GM12865 (cell line): ENCODE data around the gene SGF29.
A peak's percentile ranks its signal among the peaks of the same experiment; 100 is the strongest.
"Not testable (repeated sequence)": the region's sequence is repeated elsewhere in the genome, so short reads cannot be mapped to it uniquely, and the experiment has no call there.

ENCODE experiments used
- DNase-seq: peaks from one replicate; pipeline ENCODE4 v3.0.0; 2010; ENCODE audit warnings: low read depth
- H3K4me3 ChIP-seq: 2 replicates; pipeline ENCODE4 v1.5.1; 2011; ENCODE audit warnings: mild to moderate bottlenecking, low read depth, low read length, control low read depth
- TF ChIP-seq, protein P1 (sequence below): IDR thresholded peaks from 2 replicates; pipeline ENCODE4 v1.5.1; 2011; ENCODE audit warnings: low read length, control low read depth, low read depth, inconsistent platforms; ENCODE audit not compliant: insufficient read depth; ENCODE audit errors: missing control alignments

The SGF29 gene

GRCh38 chr16:28615486-28616223 lies 61.9 kb downstream of the SGF29 start:
- TF ChIP-seq, protein P1, sequence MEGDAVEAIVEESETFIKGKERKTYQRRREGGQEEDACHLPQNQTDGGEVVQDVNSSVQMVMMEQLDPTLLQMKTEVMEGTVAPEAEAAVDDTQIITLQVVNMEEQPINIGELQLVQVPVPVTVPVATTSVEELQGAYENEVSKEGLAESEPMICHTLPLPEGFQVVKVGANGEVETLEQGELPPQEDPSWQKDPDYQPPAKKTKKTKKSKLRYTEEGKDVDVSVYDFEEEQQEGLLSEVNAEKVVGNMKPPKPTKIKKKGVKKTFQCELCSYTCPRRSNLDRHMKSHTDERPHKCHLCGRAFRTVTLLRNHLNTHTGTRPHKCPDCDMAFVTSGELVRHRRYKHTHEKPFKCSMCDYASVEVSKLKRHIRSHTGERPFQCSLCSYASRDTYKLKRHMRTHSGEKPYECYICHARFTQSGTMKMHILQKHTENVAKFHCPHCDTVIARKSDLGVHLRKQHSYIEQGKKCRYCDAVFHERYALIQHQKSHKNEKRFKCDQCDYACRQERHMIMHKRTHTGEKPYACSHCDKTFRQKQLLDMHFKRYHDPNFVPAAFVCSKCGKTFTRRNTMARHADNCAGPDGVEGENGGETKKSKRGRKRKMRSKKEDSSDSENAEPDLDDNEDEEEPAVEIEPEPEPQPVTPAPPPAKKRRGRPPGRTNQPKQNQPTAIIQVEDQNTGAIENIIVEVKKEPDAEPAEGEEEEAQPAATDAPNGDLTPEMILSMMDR = peak; percentile 52
- H3K4me3 ChIP-seq = not testable (repeated sequence)
- DNase-seq = peak; percentile 44

GRCh38 chr16:28616224-28616577 lies 62.5 kb downstream of the SGF29 start:
- not testable (repeated sequence) for H3K4me3 ChIP-seq, DNase-seq

DNA sequence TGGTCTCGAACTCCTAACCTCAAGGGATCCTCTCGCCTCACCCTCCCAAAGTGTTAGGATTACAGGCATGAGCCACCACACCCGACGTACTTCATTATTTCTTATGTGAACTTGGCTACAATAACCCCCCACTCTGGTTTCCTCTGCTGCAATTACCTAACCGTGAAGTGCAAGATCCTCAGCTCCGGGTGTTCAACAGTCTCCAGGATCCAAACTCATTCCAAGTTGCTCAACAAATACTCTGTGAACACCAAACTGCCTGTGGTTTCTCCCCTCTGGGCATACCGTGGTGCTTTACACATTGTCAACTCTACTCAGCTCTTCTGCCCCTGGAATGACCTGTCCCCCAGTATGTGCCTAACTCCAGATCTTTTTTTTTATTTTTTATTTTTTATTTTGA lies 62.9 kb downstream of the SGF29 start:
- TF ChIP-seq, protein P1 = no peak
- no peak overlapping the region for H3K4me3 ChIP-seq
- no peak for DNase-seq

- DNase-seq = peak; percentile 16
- TF ChIP-seq, protein P1 = no peak
- H3K4me3 ChIP-seq = no peak overlapping the region
These were observed 64.2 kb downstream of the SGF29 start for GRCh38 chr16:28617874-28618273.

- not testable (repeated sequence) for H3K4me3 ChIP-seq, DNase-seq
These were observed 66.6 kb downstream of the SGF29 start for GRCh38 chr16:28620316-28620715.

DNA sequence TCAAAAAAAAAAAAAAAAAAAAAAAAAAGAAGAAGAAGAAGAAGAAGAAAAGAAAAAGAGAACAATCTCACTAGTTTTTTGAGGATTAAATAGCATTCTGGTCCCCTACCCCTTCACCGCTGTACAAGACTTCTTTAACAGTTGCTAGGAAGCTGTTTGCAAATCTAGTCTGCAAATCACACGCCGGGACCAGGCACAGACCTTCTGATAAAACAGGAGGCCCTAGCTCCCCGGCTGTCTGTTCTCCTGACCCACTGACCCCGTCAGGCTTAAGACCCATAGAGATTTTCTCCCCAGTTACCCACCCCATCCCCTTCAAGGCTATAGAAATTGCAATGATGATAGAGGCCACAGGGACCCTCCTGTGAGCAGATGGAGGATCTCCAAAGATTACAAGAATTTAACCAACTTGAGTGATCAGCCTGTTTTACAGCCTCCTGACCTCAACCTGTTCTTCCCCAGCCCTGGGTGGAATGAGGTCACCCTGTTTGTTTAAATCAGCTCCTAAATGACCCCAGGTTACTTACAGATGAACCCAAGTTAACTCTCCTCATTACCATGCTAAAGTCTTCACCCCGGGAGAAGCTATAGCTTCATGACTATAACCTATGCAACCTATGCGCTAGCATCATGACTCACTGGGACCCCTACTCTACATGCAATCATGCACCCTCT lies 67.9 kb downstream of the SGF29 start:
- DNase-seq = no peak
- H3K4me3 ChIP-seq = no peak overlapping the region
- TF ChIP-seq, protein P1 = no peak

GRCh38 chr16:28622532-28623171 lies 68.9 kb downstream of the SGF29 start:
- not testable (repeated sequence) for DNase-seq, H3K4me3 ChIP-seq

GRCh38 chr16:28623172-28623711 lies 69.5 kb downstream of the SGF29 start:
- TF ChIP-seq, protein P1 = no peak
- DNase-seq = peak; percentile 39
- H3K4me3 ChIP-seq = no peak overlapping the region; the same call in 1 of the 2 replicates

DNA sequence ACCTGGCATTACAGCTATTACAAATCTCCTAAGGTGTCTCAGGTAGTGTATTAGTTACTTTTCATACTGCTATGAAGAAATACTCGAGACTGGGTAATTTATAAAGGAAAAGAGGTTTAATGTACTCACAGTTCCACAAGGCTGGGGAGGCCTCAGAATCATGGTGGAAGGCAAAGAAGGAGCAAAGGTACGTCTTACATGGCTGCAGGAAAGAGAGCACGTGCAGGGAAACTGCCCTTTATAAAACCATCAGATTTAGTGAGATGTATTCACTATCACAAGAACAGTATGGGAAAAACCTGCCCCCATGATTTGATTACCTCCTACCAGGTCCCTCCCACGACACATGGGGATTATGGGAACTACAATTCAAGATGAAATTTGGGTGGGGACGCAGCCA lies 77.2 kb downstream of the SGF29 start:
- DNase-seq, H3K4me3 ChIP-seq: not testable (repeated sequence)

DNA sequence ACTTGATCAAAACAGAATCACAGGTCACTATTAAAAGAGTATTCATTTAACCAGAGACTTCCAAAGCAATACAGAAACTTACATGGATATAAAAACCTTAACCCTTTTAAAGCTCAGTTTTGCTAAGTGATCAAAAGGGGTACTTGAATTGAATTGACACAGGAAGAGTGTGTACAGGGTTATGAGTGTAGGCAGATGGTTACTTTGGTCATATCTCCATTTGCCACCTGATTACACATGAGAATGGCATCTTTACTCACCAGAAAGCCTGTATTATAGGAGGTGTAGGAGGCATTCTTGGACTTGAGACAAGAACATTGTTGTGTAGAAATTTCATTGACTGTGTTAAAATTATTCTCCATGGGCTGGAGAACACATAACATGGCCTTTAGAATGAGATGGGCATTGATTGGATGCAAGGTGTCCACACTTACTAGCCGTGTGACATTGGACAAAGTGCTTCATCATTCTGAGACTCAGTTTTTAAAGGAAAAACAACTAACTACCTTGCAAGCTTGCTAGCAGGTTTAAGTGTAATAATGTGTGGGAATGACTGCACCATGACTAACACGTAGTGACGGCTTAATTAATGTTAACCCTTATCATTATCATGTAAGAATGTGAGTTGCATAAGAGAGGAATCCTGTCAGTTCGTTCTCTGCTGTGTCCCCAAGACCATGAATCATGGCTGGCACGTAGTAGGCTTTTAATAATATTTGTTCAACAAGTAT lies 82.5 kb downstream of the SGF29 start:
- not testable (repeated sequence) for H3K4me3 ChIP-seq, DNase-seq

GRCh38 chr16:28637765-28638164 lies 84.0 kb downstream of the SGF29 start, which contains the start of gene NPIPB8:
Gene NPIPB8 (plus strand): TSS chr16:28638065. CDS start chr16:28638361, 296 bp downstream.
- DNase-seq, H3K4me3 ChIP-seq: not testable (repeated sequence)
